ENCODE measurements around the gene EXOC6.
A peak's percentile ranks its signal among the peaks of the same experiment; 100 is the strongest.

EXOC6 gene

DNA sequence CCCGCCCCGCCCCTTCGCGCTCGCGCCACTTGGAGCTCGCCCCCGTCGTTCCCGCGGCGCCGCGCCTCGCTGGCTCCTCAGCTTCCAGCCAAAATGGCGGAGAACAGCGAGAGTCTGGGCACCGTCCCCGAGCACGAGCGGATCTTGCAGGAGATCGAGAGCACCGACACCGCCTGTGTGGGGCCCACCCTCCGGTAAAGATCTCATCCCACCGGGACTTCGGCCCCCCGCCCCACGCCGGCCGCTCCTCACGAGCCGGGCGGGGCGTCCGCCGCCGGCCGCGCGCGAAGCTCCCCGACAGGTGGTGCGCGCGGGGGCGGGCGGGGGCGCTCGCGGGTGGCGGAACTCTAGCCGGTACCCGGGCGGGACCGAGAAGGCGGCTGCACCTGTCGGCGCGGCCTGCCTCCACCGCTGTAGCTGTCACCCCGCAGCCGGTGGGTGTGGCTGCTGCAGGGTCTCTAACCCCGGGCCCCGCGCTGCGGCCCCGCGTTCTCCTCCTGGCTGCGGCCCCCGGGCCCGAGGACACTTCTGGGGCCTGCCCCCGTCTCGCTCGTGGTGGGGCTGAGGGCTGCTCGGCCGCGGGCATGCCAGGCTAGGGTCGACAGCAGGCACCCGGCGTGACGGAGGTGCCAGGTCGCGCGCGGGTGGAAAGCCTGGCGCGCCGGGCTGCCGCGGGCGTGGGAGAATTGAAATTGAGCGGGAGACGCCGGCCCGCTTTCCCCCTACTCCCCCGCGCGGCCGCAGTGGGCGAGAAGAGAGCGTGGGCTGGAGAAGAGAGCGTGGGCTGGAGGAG is at the start of gene EXOC6 (continued):
- TF ChIP-seq, protein P1, sequence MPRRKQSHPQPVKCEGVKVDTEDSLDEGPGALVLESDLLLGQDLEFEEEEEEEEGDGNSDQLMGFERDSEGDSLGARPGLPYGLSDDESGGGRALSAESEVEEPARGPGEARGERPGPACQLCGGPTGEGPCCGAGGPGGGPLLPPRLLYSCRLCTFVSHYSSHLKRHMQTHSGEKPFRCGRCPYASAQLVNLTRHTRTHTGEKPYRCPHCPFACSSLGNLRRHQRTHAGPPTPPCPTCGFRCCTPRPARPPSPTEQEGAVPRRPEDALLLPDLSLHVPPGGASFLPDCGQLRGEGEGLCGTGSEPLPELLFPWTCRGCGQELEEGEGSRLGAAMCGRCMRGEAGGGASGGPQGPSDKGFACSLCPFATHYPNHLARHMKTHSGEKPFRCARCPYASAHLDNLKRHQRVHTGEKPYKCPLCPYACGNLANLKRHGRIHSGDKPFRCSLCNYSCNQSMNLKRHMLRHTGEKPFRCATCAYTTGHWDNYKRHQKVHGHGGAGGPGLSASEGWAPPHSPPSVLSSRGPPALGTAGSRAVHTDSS (tag by site-specific recombination; IDR thresholded peaks at IDR 0.05), result no peak
- TF ChIP-seq ZNF843 (tag by site-specific recombination; IDR thresholded peaks at IDR 0.05) (no peak), ZNF530 (tag by site-specific recombination; IDR thresholded peaks at IDR 0.05; ENCODE audit: low read depth) (no peak), ZBTB20 (tag by site-specific recombination; IDR thresholded peaks at IDR 0.05) (peak; percentile 86), TCF7L2 (IDR thresholded peaks at IDR 0.05; ENCODE audit: borderline replicate concordance, low read depth, low read length) (no peak), ZNF776 (tag by site-specific recombination; IDR thresholded peaks at IDR 0.05; ENCODE audit: borderline replicate concordance) (no peak), RBAK (tag by site-specific recombination; IDR thresholded peaks at IDR 0.05) (no peak), SCRT2 (tag by site-specific recombination; IDR thresholded peaks at IDR 0.05) (peak; percentile 61), ZNF302 (tag by site-specific recombination; IDR thresholded peaks at IDR 0.05; ENCODE audit: low read depth) (no peak), ZNF768 (tag by site-specific recombination; IDR thresholded peaks at IDR 0.05) (no peak), ZFP37 (tag by site-specific recombination; IDR thresholded peaks at IDR 0.05) (no peak), ZNF664 (tag by site-specific recombination; IDR thresholded peaks at IDR 0.05) (no peak), MYNN (tag by site-specific recombination; IDR thresholded peaks at IDR 0.05; ENCODE audit: borderline replicate concordance) (no peak), PRDM1 (tag by site-specific recombination; IDR thresholded peaks at IDR 0.05) (peak; percentile 49; the same call in 1 of the 2 replicates), ZNF654 (tag by site-specific recombination; IDR thresholded peaks at IDR 0.05; ENCODE audit: low read depth) (no peak), ZNF37A (tag by site-specific recombination; IDR thresholded peaks at IDR 0.05) (no peak), ZNF350 (tag by site-specific recombination; IDR thresholded peaks at IDR 0.05) (no peak), ZNF2 (tag by site-specific recombination; IDR thresholded peaks at IDR 0.05) (peak; percentile 65), ZNF560 (tag by site-specific recombination; IDR thresholded peaks at IDR 0.05; ENCODE audit: borderline replicate concordance) (no peak), ZNF157 (tag by site-specific recombination; IDR thresholded peaks at IDR 0.05) (no peak)
- TF ChIP-seq, protein P2, sequence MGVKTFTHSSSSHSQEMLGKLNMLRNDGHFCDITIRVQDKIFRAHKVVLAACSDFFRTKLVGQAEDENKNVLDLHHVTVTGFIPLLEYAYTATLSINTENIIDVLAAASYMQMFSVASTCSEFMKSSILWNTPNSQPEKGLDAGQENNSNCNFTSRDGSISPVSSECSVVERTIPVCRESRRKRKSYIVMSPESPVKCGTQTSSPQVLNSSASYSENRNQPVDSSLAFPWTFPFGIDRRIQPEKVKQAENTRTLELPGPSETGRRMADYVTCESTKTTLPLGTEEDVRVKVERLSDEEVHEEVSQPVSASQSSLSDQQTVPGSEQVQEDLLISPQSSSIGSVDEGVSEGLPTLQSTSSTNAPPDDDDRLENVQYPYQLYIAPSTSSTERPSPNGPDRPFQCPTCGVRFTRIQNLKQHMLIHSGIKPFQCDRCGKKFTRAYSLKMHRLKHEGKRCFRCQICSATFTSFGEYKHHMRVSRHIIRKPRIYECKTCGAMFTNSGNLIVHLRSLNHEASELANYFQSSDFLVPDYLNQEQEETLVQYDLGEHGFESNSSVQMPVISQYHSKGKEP (tag by site-specific recombination; IDR thresholded peaks at IDR 0.05), result no peak
- TF ChIP-seq, protein P3, sequence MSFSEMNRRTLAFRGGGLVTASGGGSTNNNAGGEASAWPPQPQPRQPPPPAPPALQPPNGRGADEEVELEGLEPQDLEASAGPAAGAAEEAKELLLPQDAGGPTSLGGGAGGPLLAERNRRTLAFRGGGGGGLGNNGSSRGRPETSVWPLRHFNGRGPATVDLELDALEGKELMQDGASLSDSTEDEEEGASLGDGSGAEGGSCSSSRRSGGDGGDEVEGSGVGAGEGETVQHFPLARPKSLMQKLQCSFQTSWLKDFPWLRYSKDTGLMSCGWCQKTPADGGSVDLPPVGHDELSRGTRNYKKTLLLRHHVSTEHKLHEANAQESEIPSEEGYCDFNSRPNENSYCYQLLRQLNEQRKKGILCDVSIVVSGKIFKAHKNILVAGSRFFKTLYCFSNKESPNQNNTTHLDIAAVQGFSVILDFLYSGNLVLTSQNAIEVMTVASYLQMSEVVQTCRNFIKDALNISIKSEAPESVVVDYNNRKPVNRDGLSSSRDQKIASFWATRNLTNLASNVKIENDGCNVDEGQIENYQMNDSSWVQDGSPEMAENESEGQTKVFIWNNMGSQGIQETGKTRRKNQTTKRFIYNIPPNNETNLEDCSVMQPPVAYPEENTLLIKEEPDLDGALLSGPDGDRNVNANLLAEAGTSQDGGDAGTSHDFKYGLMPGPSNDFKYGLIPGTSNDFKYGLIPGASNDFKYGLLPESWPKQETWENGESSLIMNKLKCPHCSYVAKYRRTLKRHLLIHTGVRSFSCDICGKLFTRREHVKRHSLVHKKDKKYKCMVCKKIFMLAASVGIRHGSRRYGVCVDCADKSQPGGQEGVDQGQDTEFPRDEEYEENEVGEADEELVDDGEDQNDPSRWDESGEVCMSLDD (tag by site-specific recombination; IDR thresholded peaks at IDR 0.05), result no peak
- TF ChIP-seq, protein P4, sequence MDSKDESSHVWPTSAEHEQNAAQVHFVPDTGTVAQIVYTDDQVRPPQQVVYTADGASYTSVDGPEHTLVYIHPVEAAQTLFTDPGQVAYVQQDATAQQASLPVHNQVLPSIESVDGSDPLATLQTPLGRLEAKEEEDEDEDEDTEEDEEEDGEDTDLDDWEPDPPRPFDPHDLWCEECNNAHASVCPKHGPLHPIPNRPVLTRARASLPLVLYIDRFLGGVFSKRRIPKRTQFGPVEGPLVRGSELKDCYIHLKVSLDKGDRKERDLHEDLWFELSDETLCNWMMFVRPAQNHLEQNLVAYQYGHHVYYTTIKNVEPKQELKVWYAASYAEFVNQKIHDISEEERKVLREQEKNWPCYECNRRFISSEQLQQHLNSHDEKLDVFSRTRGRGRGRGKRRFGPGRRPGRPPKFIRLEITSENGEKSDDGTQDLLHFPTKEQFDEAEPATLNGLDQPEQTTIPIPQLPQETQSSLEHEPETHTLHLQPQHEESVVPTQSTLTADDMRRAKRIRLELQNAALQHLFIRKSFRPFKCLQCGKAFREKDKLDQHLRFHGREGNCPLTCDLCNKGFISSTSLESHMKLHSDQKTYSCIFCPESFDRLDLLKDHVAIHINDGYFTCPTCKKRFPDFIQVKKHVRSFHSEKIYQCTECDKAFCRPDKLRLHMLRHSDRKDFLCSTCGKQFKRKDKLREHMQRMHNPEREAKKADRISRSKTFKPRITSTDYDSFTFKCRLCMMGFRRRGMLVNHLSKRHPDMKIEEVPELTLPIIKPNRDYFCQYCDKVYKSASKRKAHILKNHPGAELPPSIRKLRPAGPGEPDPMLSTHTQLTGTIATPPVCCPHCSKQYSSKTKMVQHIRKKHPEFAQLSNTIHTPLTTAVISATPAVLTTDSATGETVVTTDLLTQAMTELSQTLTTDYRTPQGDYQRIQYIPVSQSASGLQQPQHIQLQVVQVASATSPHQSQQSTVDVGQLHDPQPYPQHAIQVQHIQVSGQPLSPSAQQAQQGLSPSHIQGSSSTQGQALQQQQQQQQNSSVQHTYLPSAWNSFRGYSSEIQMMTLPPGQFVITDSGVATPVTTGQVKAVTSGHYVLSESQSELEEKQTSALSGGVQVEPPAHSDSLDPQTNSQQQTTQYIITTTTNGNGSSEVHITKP (tag by site-specific recombination; IDR thresholded peaks at IDR 0.05), result no peak
- TF ChIP-seq, protein P5, sequence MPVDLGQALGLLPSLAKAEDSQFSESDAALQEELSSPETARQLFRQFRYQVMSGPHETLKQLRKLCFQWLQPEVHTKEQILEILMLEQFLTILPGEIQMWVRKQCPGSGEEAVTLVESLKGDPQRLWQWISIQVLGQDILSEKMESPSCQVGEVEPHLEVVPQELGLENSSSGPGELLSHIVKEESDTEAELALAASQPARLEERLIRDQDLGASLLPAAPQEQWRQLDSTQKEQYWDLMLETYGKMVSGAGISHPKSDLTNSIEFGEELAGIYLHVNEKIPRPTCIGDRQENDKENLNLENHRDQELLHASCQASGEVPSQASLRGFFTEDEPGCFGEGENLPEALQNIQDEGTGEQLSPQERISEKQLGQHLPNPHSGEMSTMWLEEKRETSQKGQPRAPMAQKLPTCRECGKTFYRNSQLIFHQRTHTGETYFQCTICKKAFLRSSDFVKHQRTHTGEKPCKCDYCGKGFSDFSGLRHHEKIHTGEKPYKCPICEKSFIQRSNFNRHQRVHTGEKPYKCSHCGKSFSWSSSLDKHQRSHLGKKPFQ (tag by site-specific recombination; IDR thresholded peaks at IDR 0.05), result no peak
- TF ChIP-seq, protein P6, sequence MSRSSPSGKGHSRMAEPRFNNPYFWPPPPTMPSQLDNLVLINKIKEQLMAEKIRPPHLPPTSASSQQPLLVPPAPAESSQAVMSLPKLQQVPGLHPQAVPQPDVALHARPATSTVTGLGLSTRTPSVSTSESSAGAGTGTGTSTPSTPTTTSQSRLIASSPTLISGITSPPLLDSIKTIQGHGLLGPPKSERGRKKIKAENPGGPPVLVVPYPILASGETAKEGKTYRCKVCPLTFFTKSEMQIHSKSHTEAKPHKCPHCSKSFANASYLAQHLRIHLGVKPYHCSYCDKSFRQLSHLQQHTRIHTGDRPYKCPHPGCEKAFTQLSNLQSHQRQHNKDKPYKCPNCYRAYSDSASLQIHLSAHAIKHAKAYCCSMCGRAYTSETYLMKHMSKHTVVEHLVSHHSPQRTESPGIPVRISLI (tag by site-specific recombination; IDR thresholded peaks at IDR 0.05), result no peak
- TF ChIP-seq, protein P7, sequence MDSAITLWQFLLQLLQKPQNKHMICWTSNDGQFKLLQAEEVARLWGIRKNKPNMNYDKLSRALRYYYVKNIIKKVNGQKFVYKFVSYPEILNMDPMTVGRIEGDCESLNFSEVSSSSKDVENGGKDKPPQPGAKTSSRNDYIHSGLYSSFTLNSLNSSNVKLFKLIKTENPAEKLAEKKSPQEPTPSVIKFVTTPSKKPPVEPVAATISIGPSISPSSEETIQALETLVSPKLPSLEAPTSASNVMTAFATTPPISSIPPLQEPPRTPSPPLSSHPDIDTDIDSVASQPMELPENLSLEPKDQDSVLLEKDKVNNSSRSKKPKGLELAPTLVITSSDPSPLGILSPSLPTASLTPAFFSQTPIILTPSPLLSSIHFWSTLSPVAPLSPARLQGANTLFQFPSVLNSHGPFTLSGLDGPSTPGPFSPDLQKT (IDR thresholded peaks at IDR 0.05; ENCODE audit: borderline replicate concordance, low read depth, low read length), result no peak

Data from HEK293 (cell line).